ENCODE data around the gene L3MBTL4.

L3MBTL4 gene

DNA sequence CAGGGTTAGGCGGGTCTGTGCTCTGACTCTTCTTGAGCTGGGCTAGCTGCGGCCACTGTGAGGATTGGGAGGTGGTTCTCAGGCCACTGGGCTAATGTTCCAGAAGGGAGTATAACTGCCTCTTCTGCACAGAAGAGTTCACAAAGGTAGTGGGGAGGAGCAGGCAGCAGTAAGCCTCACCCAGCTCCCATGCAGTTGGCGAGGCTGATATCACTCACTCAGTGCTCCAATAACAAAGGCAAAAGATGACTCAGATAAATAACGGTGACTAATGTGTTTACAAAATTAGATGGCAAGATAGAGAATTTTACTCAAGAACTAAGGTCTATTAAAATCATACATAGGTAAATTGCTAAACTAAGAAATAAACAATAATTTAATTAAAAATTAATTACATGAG lies 345.2 kb downstream of the L3MBTL4 start:
- FAIRE-seq, result no peak
- DNase-seq (ENCODE audit: insufficient read length, low spot score), result no peak
- TF ChIP-seq, protein P1, sequence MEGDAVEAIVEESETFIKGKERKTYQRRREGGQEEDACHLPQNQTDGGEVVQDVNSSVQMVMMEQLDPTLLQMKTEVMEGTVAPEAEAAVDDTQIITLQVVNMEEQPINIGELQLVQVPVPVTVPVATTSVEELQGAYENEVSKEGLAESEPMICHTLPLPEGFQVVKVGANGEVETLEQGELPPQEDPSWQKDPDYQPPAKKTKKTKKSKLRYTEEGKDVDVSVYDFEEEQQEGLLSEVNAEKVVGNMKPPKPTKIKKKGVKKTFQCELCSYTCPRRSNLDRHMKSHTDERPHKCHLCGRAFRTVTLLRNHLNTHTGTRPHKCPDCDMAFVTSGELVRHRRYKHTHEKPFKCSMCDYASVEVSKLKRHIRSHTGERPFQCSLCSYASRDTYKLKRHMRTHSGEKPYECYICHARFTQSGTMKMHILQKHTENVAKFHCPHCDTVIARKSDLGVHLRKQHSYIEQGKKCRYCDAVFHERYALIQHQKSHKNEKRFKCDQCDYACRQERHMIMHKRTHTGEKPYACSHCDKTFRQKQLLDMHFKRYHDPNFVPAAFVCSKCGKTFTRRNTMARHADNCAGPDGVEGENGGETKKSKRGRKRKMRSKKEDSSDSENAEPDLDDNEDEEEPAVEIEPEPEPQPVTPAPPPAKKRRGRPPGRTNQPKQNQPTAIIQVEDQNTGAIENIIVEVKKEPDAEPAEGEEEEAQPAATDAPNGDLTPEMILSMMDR (IDR thresholded peaks at IDR 0.05; ENCODE audit: insufficient read depth, missing control alignments), result no peak

DNA sequence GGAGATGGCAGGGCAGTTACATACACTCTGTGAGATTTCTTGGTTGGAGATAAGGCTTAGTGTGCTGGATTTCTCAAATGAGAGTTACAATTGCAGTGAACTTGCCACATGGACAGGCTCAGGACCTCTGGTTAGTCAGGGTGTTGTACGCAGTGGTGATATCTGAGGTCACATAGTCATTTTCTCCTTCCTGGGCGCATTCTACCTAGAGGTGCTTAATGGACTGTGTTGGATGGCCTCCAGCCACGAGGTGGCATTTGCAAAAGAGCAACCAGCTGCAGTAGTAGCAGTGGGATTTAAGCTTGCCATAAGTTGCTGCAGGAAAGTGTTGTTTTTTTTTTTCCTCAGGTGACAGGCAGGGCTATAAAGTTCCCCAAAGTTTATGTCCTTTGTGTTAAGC lies 345.6 kb downstream of the L3MBTL4 start:
- FAIRE-seq (no peak), DNase-seq (ENCODE audit: insufficient read length, low spot score) (no peak)

DNA sequence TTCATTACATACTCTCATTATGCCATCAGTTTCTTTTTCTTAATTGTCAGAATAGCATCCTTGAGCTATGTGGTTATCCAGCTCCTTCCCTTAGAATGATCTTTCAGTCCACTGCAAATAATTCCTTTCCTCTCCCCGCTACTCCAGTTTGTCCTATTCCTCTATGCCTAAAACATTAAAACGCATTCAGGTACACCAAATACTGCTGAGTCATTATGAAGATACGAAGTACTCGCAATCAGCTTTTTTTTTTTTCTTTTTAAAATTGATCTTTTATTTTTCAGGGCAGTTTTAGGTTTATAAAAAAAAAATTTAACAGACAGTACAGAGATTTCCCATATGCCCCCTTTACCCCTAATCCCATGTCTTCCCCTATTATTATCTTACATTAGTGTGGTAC lies 354.6 kb downstream of the L3MBTL4 start:
- TF ChIP-seq, protein P1 (IDR thresholded peaks at IDR 0.05; ENCODE audit: insufficient read depth, missing control alignments), result no peak
- FAIRE-seq (no peak), DNase-seq (ENCODE audit: insufficient read length, low spot score) (no peak)

More for the DNA sequence above, 345.6 kb downstream of the L3MBTL4 start:
- TF ChIP-seq, protein P1 (IDR thresholded peaks at IDR 0.05; ENCODE audit: insufficient read depth, missing control alignments), result no peak

DNA sequence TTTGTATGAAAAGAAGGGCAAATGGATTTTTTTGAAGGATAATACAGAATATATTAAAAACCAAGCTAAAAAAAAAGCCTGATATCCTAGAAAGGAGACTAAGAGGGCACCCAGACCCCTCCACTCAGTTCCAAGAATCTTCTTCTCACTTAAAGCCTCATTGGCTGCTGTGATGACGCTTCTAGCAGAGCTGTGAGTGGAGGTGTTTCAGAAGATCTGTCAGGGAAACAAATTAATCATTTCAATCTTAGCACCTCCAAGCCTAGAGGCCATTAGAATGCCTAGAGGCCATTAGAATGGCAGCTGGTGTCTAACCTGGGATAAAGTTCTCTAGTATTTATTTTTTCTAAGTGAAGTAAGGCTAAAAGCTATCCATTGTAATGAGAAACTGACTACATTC lies 355.2 kb downstream of the L3MBTL4 start:
- DNase-seq (ENCODE audit: insufficient read length, low spot score), result no peak
- FAIRE-seq, result no peak
- TF ChIP-seq, protein P1 (IDR thresholded peaks at IDR 0.05; ENCODE audit: insufficient read depth, missing control alignments), result no peak

DNA sequence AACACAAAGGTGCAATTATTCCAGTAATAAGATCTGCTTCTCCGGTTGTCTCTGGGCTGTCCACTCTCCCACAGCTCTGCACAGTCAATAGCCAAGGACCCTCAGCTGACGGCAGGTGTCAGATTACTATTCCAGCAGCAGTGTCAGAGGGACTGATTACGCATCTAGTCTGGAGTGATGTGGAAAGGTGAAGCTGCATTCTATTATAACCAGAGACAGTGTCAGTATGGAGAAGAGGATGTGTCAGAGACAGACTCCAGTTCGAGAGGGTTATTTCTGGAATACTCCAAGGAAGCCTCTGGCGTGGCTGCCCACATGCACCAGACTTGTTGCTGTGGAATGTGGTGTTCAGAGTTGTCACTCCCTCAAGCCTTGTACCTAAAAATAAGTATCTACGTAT lies 355.8 kb downstream of the L3MBTL4 start:
- DNase-seq (ENCODE audit: insufficient read length, low spot score) (no peak), FAIRE-seq (no peak)
- TF ChIP-seq, protein P1 (IDR thresholded peaks at IDR 0.05; ENCODE audit: insufficient read depth, missing control alignments), result no peak

DNA sequence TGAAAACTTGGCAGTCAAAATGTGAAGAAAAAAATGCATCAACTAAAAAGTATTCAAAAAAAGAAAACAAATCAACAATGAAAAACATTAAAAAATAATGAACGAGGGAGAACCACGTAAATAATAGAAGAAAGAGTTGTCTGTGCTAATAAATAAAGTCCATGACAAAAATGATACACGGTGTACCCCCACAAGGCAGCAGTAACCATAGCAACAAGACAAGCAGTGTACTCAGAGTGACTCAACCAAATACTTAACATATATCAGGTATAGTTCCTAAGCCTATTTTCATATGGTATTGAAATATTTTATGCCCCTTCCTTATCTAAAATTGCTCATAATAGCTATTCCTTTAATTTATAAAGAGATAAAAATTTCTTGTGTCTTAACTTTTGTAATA lies 357.1 kb downstream of the L3MBTL4 start:
- TF ChIP-seq, protein P1 (IDR thresholded peaks at IDR 0.05; ENCODE audit: insufficient read depth, missing control alignments), result no peak
- DNase-seq (ENCODE audit: insufficient read length, low spot score) (no peak), FAIRE-seq (no peak)

DNA sequence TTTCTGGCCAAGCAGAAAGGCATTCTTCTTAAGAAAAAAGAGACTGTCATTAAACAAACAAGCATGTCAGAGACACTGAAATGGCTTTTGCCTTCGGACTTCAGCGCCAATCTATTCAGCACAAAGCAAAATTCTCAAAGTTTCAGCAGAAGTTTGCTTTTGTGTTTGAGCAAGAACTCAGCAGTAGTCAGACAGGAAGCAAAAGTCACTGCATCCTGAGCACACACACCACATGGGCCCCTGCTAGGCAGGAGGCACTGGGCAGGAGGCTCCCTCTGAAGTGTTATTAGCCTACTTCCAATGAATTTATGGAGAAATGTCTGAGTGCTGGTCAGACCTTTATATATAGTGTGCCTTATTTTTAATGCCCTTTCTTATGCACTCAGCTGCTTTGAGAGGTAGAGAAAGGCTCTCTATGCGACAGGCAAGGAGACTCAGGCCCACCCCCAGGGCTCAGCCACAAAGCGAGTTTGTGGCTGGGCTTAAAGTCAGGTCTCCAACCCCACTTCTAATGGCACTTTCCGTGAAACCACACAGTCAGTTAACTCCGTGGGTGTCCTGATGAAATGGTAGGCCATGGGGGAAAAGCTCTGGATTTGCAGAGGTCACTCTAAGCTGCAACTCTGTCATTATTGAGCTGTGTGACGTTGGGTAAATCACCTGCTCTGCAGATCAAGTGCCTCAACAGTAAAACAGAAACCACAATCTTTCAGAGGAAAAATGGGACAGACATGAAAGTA lies 358.4 kb downstream of the L3MBTL4 start:
- DNase-seq (ENCODE audit: insufficient read length, low spot score) (no peak), FAIRE-seq (no peak)
- TF ChIP-seq, protein P1 (IDR thresholded peaks at IDR 0.05; ENCODE audit: insufficient read depth, missing control alignments), result no peak
